Muscle of leg (tissue), 11 donors: ENCODE results near the gene LSM14B. TPM values are rescaled to one million over a fixed set of nuclear protein-coding genes. Genes with fewer than 3 reads are reported as not detected.

ENCODE experiments used
- DNase-seq: peaks from one replicate; pipeline ENCODE4 v3.0.0; 2013
- H3K27ac ChIP-seq: one replicate; pipeline ENCODE4 v1.5.1; 2013; ENCODE audit warnings: mild to moderate bottlenecking, low read length, control low read depth
- H3K27me3 ChIP-seq: one replicate; pipeline ENCODE4 v1.6.1; 2013; ENCODE audit warnings: low read length; ENCODE audit not compliant: control insufficient read depth, insufficient read depth
- H3K36me3 ChIP-seq: one replicate; pipeline ENCODE4 v1.6.1; 2013; ENCODE audit warnings: low read length; ENCODE audit not compliant: control insufficient read depth, insufficient read depth
- H3K4me1 ChIP-seq: one replicate; pipeline ENCODE4 v1.6.1; 2013; ENCODE audit warnings: low read length; ENCODE audit not compliant: control insufficient read depth, insufficient read depth
- H3K4me3 ChIP-seq: one replicate; pipeline ENCODE4 v1.5.1; 2013; ENCODE audit warnings: low read length, control low read depth
- H3K9me3 ChIP-seq: replicated peaks from 2 replicates; pipeline ENCODE4 v1.6.1; 2013; ENCODE audit warnings: low read depth, low read length; ENCODE audit not compliant: control insufficient read depth
- WGBS: methylation state at CpG from one replicate; pipeline ENCODE4 v1.1.5; 2013; ENCODE audit warnings: missing lambda C conversion rate; ENCODE audit not compliant: insufficient coverage; 5-methylcytosine and 5-hydroxymethylcytosine counted together
- polyA plus RNA-seq, 8 donors: library from polyadenylated mRNA; unstranded; fragments of 120-200 nt; gene quantifications; one replicate each; pipeline versions ENCODE4 v1.2.1 to v1.2.3, GENCODE V29; 2013; ENCODE audit warnings: inconsistent platforms in 1 of 8, low replicate concordance in 1 of 8; ENCODE audit not compliant: insufficient read length in 8 of 8, insufficient read depth in 1 of 8
- total RNA-seq: library from RNA; stranded (reverse); fragments of 120-200 nt; gene quantifications from one replicate; pipeline ENCODE4 v1.2.4, GENCODE V29; 2013

LSM14B gene
- total and polyA plus RNA-seq, 9 donors = 57.1 to 83.1 (median 71.0) TPM

GRCh38 chr20:62171245-62171644, 49.0 kb downstream of the LSM14B start:
- DNase-seq = peak; percentile 46
- no peaks in the 10 kb centered on the region for H3K27me3 ChIP-seq
- H3K4me1 ChIP-seq = no peaks in the 10 kb centered on the region
- peaks cover 42% of the 10 kb centered on the region for H3K36me3 ChIP-seq
- H3K27ac ChIP-seq = no peak overlapping the region
- H3K9me3 ChIP-seq = no peaks in the 10 kb centered on the region
- no peak overlapping the region for H3K4me3 ChIP-seq
- 40% methylated on average over 3 of the region's 8 CpGs for WGBS

- Histone ChIP-seq H3K4me1 (no peaks in the 10 kb centered on the region), H3K27me3 (no peaks in the 10 kb centered on the region), H3K4me3 (no peak overlapping the region), H3K9me3 (no peaks in the 10 kb centered on the region), H3K27ac (no peak overlapping the region), H3K36me3 (peaks cover 37% of the 10 kb centered on the region)
- 96% methylated on average over 16 of the region's 18 CpGs for WGBS
- no peak for DNase-seq
These were observed 50.4 kb downstream of the LSM14B start for GRCh38 chr20:62172666-62173065.

GRCh38 chr20:62174021-62174804, 51.9 kb downstream of the LSM14B start:
- 90% methylated on average over 27 of the region's 28 CpGs for WGBS
- Histone ChIP-seq H3K27me3 (no peaks in the 10 kb centered on the region), H3K27ac (no peak overlapping the region), H3K36me3 (peaks cover 32% of the 10 kb centered on the region), H3K4me1 (no peaks in the 10 kb centered on the region), H3K9me3 (no peaks in the 10 kb centered on the region), H3K4me3 (no peak overlapping the region)
- no peak for DNase-seq

- DNase-seq = no peak
- Histone ChIP-seq H3K36me3 (peaks cover 34% of the 10 kb centered on the region), H3K27ac (no peak overlapping the region), H3K27me3 (no peaks in the 10 kb centered on the region), H3K9me3 (no peaks in the 10 kb centered on the region), H3K4me1 (no peaks in the 10 kb centered on the region), H3K4me3 (no peak overlapping the region)
- WGBS = 94% methylated on average over 23 of the region's 26 CpGs
These were observed 52.8 kb downstream of the LSM14B start for GRCh38 chr20:62174870-62175624.

- 97% methylated on average over 8 of the region's 10 CpGs for WGBS
- Histone ChIP-seq H3K4me3 (no peak overlapping the region), H3K27me3 (no peaks in the 10 kb centered on the region), H3K4me1 (no peaks in the 10 kb centered on the region), H3K27ac (no peak overlapping the region), H3K9me3 (no peaks in the 10 kb centered on the region), H3K36me3 (peaks cover 34% of the 10 kb centered on the region)
- no peak for DNase-seq
These were observed 53.4 kb downstream of the LSM14B start for GRCh38 chr20:62175711-62176110.

- Histone ChIP-seq H3K4me3 (no peak overlapping the region), H3K36me3 (peaks cover 34% of the 10 kb centered on the region), H3K27ac (no peak overlapping the region), H3K4me1 (no peaks in the 10 kb centered on the region), H3K27me3 (no peaks in the 10 kb centered on the region), H3K9me3 (no peaks in the 10 kb centered on the region)
- no peak for DNase-seq
- WGBS = 89% methylated on average over 15 of the region's 15 CpGs
These were observed 54.6 kb downstream of the LSM14B start for GRCh38 chr20:62176866-62177265.

GRCh38 chr20:62177307-62177706, 55.0 kb downstream of the LSM14B start:
- no peaks in the 10 kb centered on the region for H3K4me1 ChIP-seq
- no peak overlapping the region for H3K27ac ChIP-seq
- no peak overlapping the region for H3K4me3 ChIP-seq
- H3K27me3 ChIP-seq = no peaks in the 10 kb centered on the region
- H3K9me3 ChIP-seq = no peaks in the 10 kb centered on the region
- DNase-seq = no peak
- peaks cover 34% of the 10 kb centered on the region for H3K36me3 ChIP-seq
- WGBS = 88% methylated on average over 5 of the region's 9 CpGs

GRCh38 chr20:62178316-62179161, 56.3 kb downstream of the LSM14B start:
- WGBS = 94% methylated on average over 8 of the region's 19 CpGs
- Histone ChIP-seq H3K9me3 (no peaks in the 10 kb centered on the region), H3K36me3 (peaks cover 26% of the 10 kb centered on the region), H3K4me1 (peaks cover 3% of the 10 kb centered on the region), H3K27me3 (no peaks in the 10 kb centered on the region), H3K4me3 (no peak overlapping the region), H3K27ac (no peak overlapping the region)
- DNase-seq = no peak

GRCh38 chr20:62179162-62179504, 56.9 kb downstream of the LSM14B start:
- Histone ChIP-seq H3K4me3 (no peak overlapping the region), H3K27me3 (no peaks in the 10 kb centered on the region), H3K4me1 (peaks cover 9% of the 10 kb centered on the region), H3K9me3 (no peaks in the 10 kb centered on the region), H3K36me3 (peaks cover 25% of the 10 kb centered on the region), H3K27ac (no peak overlapping the region)
- no peak for DNase-seq
- WGBS = 92% methylated on average over 14 of the region's 14 CpGs

GRCh38 chr20:62181808-62182207, 59.5 kb downstream of the LSM14B start:
- peaks cover 8% of the 10 kb centered on the region for H3K36me3 ChIP-seq
- H3K27me3 ChIP-seq = no peaks in the 10 kb centered on the region
- H3K9me3 ChIP-seq = no peaks in the 10 kb centered on the region
- WGBS = no CpG with 5 or more reads among the region's 2 CpGs
- no peak overlapping the region for H3K4me3 ChIP-seq
- no peak for DNase-seq
- H3K27ac ChIP-seq = no peak overlapping the region
- peaks cover 10% of the 10 kb centered on the region for H3K4me1 ChIP-seq
